ENCODE measurements around the gene KRTAP4-16.

GRCh38 chr17:41069031-41069430, 33.0 kb downstream of the KRTAP4-16 start:
- TF ChIP-seq, protein P1, sequence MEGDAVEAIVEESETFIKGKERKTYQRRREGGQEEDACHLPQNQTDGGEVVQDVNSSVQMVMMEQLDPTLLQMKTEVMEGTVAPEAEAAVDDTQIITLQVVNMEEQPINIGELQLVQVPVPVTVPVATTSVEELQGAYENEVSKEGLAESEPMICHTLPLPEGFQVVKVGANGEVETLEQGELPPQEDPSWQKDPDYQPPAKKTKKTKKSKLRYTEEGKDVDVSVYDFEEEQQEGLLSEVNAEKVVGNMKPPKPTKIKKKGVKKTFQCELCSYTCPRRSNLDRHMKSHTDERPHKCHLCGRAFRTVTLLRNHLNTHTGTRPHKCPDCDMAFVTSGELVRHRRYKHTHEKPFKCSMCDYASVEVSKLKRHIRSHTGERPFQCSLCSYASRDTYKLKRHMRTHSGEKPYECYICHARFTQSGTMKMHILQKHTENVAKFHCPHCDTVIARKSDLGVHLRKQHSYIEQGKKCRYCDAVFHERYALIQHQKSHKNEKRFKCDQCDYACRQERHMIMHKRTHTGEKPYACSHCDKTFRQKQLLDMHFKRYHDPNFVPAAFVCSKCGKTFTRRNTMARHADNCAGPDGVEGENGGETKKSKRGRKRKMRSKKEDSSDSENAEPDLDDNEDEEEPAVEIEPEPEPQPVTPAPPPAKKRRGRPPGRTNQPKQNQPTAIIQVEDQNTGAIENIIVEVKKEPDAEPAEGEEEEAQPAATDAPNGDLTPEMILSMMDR (IDR thresholded peaks at IDR 0.05; ENCODE audit: insufficient read depth, low read depth, low read length), result no peak
- TF ChIP-seq EZH2 (IDR thresholded peaks at IDR 0.05; ENCODE audit: insufficient read depth, low read length), result no peak
